Lung (tissue), 12 donors: ENCODE measurements around the gene FOXJ3. TPM values are rescaled to one million over a fixed set of nuclear protein-coding genes. Genes with fewer than 3 reads are reported as not detected.

Experiments
- ATAC-seq: fragments of 200-7000 bp; cut with Tn5 transposase; one replicate; pipeline ENCODE4 v1.9.1; 2020; ENCODE audit warnings: moderate number of reproducible peaks; ENCODE audit not compliant: insufficient read depth, low FRiP score
- DNase-seq, 3 donors: peaks; one replicate each; pipeline ENCODE4 v3.0.0-alpha.2; 2013 to 2017
- H3K27ac ChIP-seq, 2 donors: one replicate each; pipeline ENCODE4 v1.5.1; 2013; ENCODE audit warnings: mild to moderate bottlenecking in 2 of 2, moderate library complexity in 2 of 2, control low read depth in 1 of 2, inconsistent platforms in 1 of 2, low read depth in 1 of 2, low read length in 1 of 2
- H3K27me3 ChIP-seq, 3 donors: one replicate each; pipeline ENCODE4 v1.5.1; 2013; ENCODE audit warnings: low read length in 2 of 3; ENCODE audit not compliant: control insufficient read depth in 3 of 3, insufficient read depth in 3 of 3
- H3K36me3 ChIP-seq, 4 donors: one replicate each; pipeline ENCODE4 v1.5.1; 2013; ENCODE audit warnings: low read length in 4 of 4, mild to moderate bottlenecking in 1 of 4, moderate library complexity in 1 of 4; ENCODE audit not compliant: control insufficient read depth in 4 of 4, insufficient read depth in 4 of 4
- H3K4me1 ChIP-seq, 5 donors: one replicate each; pipeline ENCODE4 v1.5.1; 2013; ENCODE audit warnings: low read length in 5 of 5, mild to moderate bottlenecking in 2 of 5, moderate library complexity in 1 of 5; ENCODE audit not compliant: control insufficient read depth in 5 of 5, insufficient read depth in 5 of 5
- H3K4me3 ChIP-seq: one replicate; pipeline ENCODE4 v1.5.1; 2013; ENCODE audit warnings: mild to moderate bottlenecking, control low read depth, moderate library complexity
- H3K9ac ChIP-seq, 2 donors: one replicate each; pipeline ENCODE4 v1.5.1; 2013; ENCODE audit warnings: low read length in 2 of 2, control low read depth in 1 of 2; ENCODE audit not compliant: insufficient read depth in 1 of 2
- H3K9me3 ChIP-seq, 4 donors: one replicate each; pipeline ENCODE4 v1.5.1; 2013; ENCODE audit warnings: low read length in 3 of 4, mild to moderate bottlenecking in 1 of 4, moderate library complexity in 1 of 4; ENCODE audit not compliant: control insufficient read depth in 4 of 4, insufficient read depth in 3 of 4
- CTCF ChIP-seq: IDR thresholded peaks from 2 replicates; pipeline ENCODE4 v1.5.1; 2012; ENCODE audit warnings: mild to moderate bottlenecking; ENCODE audit errors: control extremely low read depth, extremely low read depth
- WGBS, 2 donors: extraction: QIAGEN DNeasy Blood & Tissue Kit; methylation state at CpG; one replicate each; pipeline ENCODE4 v1.1.7; 2013; 5-methylcytosine and 5-hydroxymethylcytosine counted together
- polyA plus RNA-seq, 2 donors: library from polyadenylated mRNA; stranded (reverse); fragments of 200-250 nt; gene quantifications; one replicate each; pipeline ENCODE4 v1.2.1, GENCODE V29; 2013
- total RNA-seq, 2 donors: library from RNA; depleted of rRNA in 1 of 2; stranded (reverse); fragments of >200 nt in 1 of 2; gene quantifications; one replicate each; pipeline ENCODE4 v1.2.1, GENCODE V29; 2014 to 2021
- donor health status: control.
- donor health status: control.
- donor health status: Bipolar disorder and iron deficiency.
- donor health status: healthy.
- donor health status: DM: yes; HTN: yes; CAD: no.

The FOXJ3 gene
- total and polyA plus RNA-seq, 4 donors: 11.9 to 106 (median 26.6) TPM

GRCh38 chr1:42184616-42185015 is 150.4 kb downstream of the FOXJ3 start:
- Histone ChIP-seq H3K9ac (no peak overlapping the region), H3K4me3 (no peak overlapping the region), H3K4me1 (peaks cover 2 to 23% (median 11%) of the 10 kb centered on the region in 5 donors), H3K36me3 (peaks cover 14 to 18% (median 16%) of the 10 kb centered on the region in 4 donors), H3K27ac (no peak overlapping the region), H3K27me3 (no peaks in the 10 kb centered on the region), H3K9me3 (no peaks in the 10 kb centered on the region)
- no peak for TF ChIP-seq CTCF
- ATAC-seq: no peak
- WGBS, 2 donors: 69 to 74% methylated on average over 3 of the region's 3 CpGs
- DNase-seq: no peak

GRCh38 chr1:42183957-42184268 is 151.1 kb downstream of the FOXJ3 start:
- H3K27ac ChIP-seq: no peak overlapping the region
- H3K9me3 ChIP-seq: no peaks in the 10 kb centered on the region
- H3K9ac ChIP-seq: no peak overlapping the region
- no peak overlapping the region for H3K4me3 ChIP-seq
- 97 to 99% methylated on average over 6 of the region's 6 CpGs for WGBS, 2 donors
- no peak for TF ChIP-seq CTCF
- H3K4me1 ChIP-seq: peaks cover 2 to 29% (median 12%) of the 10 kb centered on the region in 5 donors
- peaks cover 12 to 17% (median 14%) of the 10 kb centered on the region in 4 donors for H3K36me3 ChIP-seq
- H3K27me3 ChIP-seq: no peaks in the 10 kb centered on the region
- no peak for DNase-seq
- ATAC-seq: no peak

- H3K9me3 ChIP-seq: no peaks in the 10 kb centered on the region
- no peak overlapping the region for H3K9ac ChIP-seq
- DNase-seq (peak in 2 of 3 donors; percentile 51 to 64), ATAC-seq (no peak)
- no peaks in the 10 kb centered on the region for H3K27me3 ChIP-seq
- H3K4me1 ChIP-seq: peaks cover 2 to 34% (median 13%) of the 10 kb centered on the region in 5 donors
- WGBS, 2 donors: 76 to 95% methylated on average over 3 of the region's 7 CpGs
- TF ChIP-seq CTCF: no peak
- no peak overlapping the region for H3K4me3 ChIP-seq
- H3K27ac ChIP-seq: no peak overlapping the region
- peaks cover 12 to 14% (median 13%) of the 10 kb centered on the region in 4 donors for H3K36me3 ChIP-seq
These were observed 151.7 kb downstream of the FOXJ3 start for GRCh38 chr1:42183210-42183956.

- Histone ChIP-seq H3K4me3 (no peak overlapping the region), H3K9me3 (no peaks in the 10 kb centered on the region), H3K4me1 (peaks cover 2 to 51% (median 28%) of the 10 kb centered on the region in 5 donors), H3K27me3 (no peaks in the 10 kb centered on the region), H3K9ac (no peak overlapping the region), H3K36me3 (peaks cover 8 to 13% (median 12%) of the 10 kb centered on the region in 4 donors), H3K27ac (no peak overlapping the region)
- DNase-seq (no peak), ATAC-seq (no peak)
- 77 to 87% methylated on average over 4 of the region's 4 CpGs for whole genome bisulfite sequencing, 2 donors
- TF ChIP-seq CTCF: no peak
These were observed 153.3 kb downstream of the FOXJ3 start for GRCh38 chr1:42181687-42182086.
